ENCODE measurements around the gene HIC1.

Gene HIC1

GRCh38 chr17:2022647-2023240 is 32.2 kb upstream of the HIC1 start:
- H3K4me3 Mint-ChIP-seq = peak overlapping the region; percentile 53
- peak; percentile 46 for DNase-seq
- peaks cover 54% of the 10 kb centered on the region for H3K27me3 Mint-ChIP-seq
- no peaks in the 10 kb centered on the region for H3K36me3 Mint-ChIP-seq (ENCODE audit: low read depth)
- H3K9me3 Mint-ChIP-seq = no peaks in the 10 kb centered on the region
- no peak overlapping the region for H3K27ac Mint-ChIP-seq
- H3K4me1 Mint-ChIP-seq (ENCODE audit: low read depth) = peaks cover 19% of the 10 kb centered on the region

- Mint-ChIP-seq H3K36me3 (ENCODE audit: low read depth) (no peaks in the 10 kb centered on the region), H3K27me3 (peaks cover 59% of the 10 kb centered on the region), H3K27ac (no peak overlapping the region), H3K9me3 (no peaks in the 10 kb centered on the region), H3K4me3 (peak overlapping the region; percentile 53), H3K4me1 (ENCODE audit: low read depth) (peaks cover 21% of the 10 kb centered on the region)
- DNase-seq = no peak
These were observed 31.6 kb upstream of the HIC1 start for GRCh38 chr17:2023256-2023655.

- peak; percentile 69 for DNase-seq
- H3K27me3 Mint-ChIP-seq = peaks cover 57% of the 10 kb centered on the region
- H3K36me3 Mint-ChIP-seq (ENCODE audit: low read depth) = no peaks in the 10 kb centered on the region
- H3K4me1 Mint-ChIP-seq (ENCODE audit: low read depth) = peaks cover 21% of the 10 kb centered on the region
- H3K27ac Mint-ChIP-seq = no peak overlapping the region
- no peaks in the 10 kb centered on the region for H3K9me3 Mint-ChIP-seq
- H3K4me3 Mint-ChIP-seq = peak overlapping the region; percentile 72
These were observed 31.0 kb upstream of the HIC1 start for GRCh38 chr17:2023692-2024571.

- H3K36me3 Mint-ChIP-seq (ENCODE audit: low read depth) = no peaks in the 10 kb centered on the region
- H3K9me3 Mint-ChIP-seq = no peaks in the 10 kb centered on the region
- DNase-seq = peak; percentile 60
- H3K4me1 Mint-ChIP-seq (ENCODE audit: low read depth) = peaks cover 21% of the 10 kb centered on the region
- H3K27ac Mint-ChIP-seq = no peak overlapping the region
- peak overlapping the region; percentile 72 for H3K4me3 Mint-ChIP-seq
- peaks cover 52% of the 10 kb centered on the region for H3K27me3 Mint-ChIP-seq
These were observed 30.2 kb upstream of the HIC1 start for GRCh38 chr17:2024572-2025219.

- peak within 1 kb of the TSS; percentile 75 for H3K4me3 Mint-ChIP-seq
- no peak within 1 kb of the TSS for H3K27ac Mint-ChIP-seq
- peaks cover 21% of the 10 kb centered on the region for H3K4me1 Mint-ChIP-seq (ENCODE audit: low read depth)
- H3K9me3 Mint-ChIP-seq = no peaks in the 10 kb centered on the region
- peaks cover 2% of the 10 kb centered on the region for H3K36me3 Mint-ChIP-seq (ENCODE audit: low read depth)
- DNase-seq = peak; percentile 75
- H3K27me3 Mint-ChIP-seq = peaks cover 52% of the 10 kb centered on the region
These were observed 29.7 kb upstream of the HIC1 start, which contains the start of gene RTN4RL1 for GRCh38 chr17:2025220-2025621. Gene RTN4RL1, minus strand, starts transcription at chr17:2025334. Its CDS starts 469 bp downstream, at chr17:2024865.

GRCh38 chr17:2025622-2026309 is 29.1 kb upstream of the HIC1 start:
- H3K4me3 Mint-ChIP-seq = peak overlapping the region; percentile 75
- no peaks in the 10 kb centered on the region for H3K9me3 Mint-ChIP-seq
- peaks cover 52% of the 10 kb centered on the region for H3K27me3 Mint-ChIP-seq
- H3K4me1 Mint-ChIP-seq (ENCODE audit: low read depth) = peaks cover 23% of the 10 kb centered on the region
- no peak overlapping the region for H3K27ac Mint-ChIP-seq
- H3K36me3 Mint-ChIP-seq (ENCODE audit: low read depth) = peaks cover 7% of the 10 kb centered on the region
- peak; percentile 47 for DNase-seq

- peaks cover 10% of the 10 kb centered on the region for H3K36me3 Mint-ChIP-seq (ENCODE audit: low read depth)
- H3K27me3 Mint-ChIP-seq = peaks cover 45% of the 10 kb centered on the region
- H3K4me1 Mint-ChIP-seq (ENCODE audit: low read depth) = peaks cover 36% of the 10 kb centered on the region
- DNase-seq = no peak
- H3K27ac Mint-ChIP-seq = no peak overlapping the region
- H3K9me3 Mint-ChIP-seq = no peaks in the 10 kb centered on the region
- no peak overlapping the region for H3K4me3 Mint-ChIP-seq
These were observed 27.2 kb upstream of the HIC1 start for GRCh38 chr17:2027528-2028233.

GRCh38 chr17:2028234-2028614 is 26.7 kb upstream of the HIC1 start:
- H3K27ac Mint-ChIP-seq = no peak overlapping the region
- H3K9me3 Mint-ChIP-seq = no peaks in the 10 kb centered on the region
- peaks cover 37% of the 10 kb centered on the region for H3K4me1 Mint-ChIP-seq (ENCODE audit: low read depth)
- peaks cover 40% of the 10 kb centered on the region for H3K27me3 Mint-ChIP-seq
- H3K4me3 Mint-ChIP-seq = no peak overlapping the region
- H3K36me3 Mint-ChIP-seq (ENCODE audit: low read depth) = peaks cover 15% of the 10 kb centered on the region
- DNase-seq = no peak

- Mint-ChIP-seq H3K4me1 (ENCODE audit: low read depth) (peaks cover 36% of the 10 kb centered on the region), H3K4me3 (no peak overlapping the region), H3K27ac (no peak overlapping the region), H3K27me3 (peaks cover 37% of the 10 kb centered on the region), H3K9me3 (no peaks in the 10 kb centered on the region), H3K36me3 (ENCODE audit: low read depth) (peaks cover 17% of the 10 kb centered on the region)
- no peak for DNase-seq
These were observed 26.2 kb upstream of the HIC1 start for GRCh38 chr17:2028737-2029136.

- DNase-seq = peak; percentile 90
- Mint-ChIP-seq H3K9me3 (no peaks in the 10 kb centered on the region), H3K27ac (peak within 1 kb of the TSS; percentile 93), H3K27me3 (peaks cover 31% of the 10 kb centered on the region), H3K4me1 (ENCODE audit: low read depth) (peaks cover 33% of the 10 kb centered on the region), H3K4me3 (peak within 1 kb of the TSS; percentile 97), H3K36me3 (ENCODE audit: low read depth) (peaks cover 17% of the 10 kb centered on the region)
These were observed 24.8 kb upstream of the HIC1 start, which contains the start of gene DPH1 for GRCh38 chr17:2029911-2030778. Gene DPH1, plus strand, starts transcription at chr17:2030153. Its CDS starts 17 bp downstream, at chr17:2030170.

GRCh38 chr17:2030779-2031163 is 24.1 kb upstream of the HIC1 start:
- Mint-ChIP-seq H3K27me3 (peaks cover 24% of the 10 kb centered on the region), H3K27ac (peak overlapping the region; percentile 93), H3K36me3 (ENCODE audit: low read depth) (peaks cover 18% of the 10 kb centered on the region), H3K9me3 (no peaks in the 10 kb centered on the region), H3K4me1 (ENCODE audit: low read depth) (peaks cover 30% of the 10 kb centered on the region), H3K4me3 (peak overlapping the region; percentile 97)
- DNase-seq = no peak

- H3K27ac Mint-ChIP-seq = no peak overlapping the region
- no peak for DNase-seq
- H3K4me1 Mint-ChIP-seq (ENCODE audit: low read depth) = peaks cover 21% of the 10 kb centered on the region
- H3K4me3 Mint-ChIP-seq = no peak overlapping the region
- H3K9me3 Mint-ChIP-seq = no peaks in the 10 kb centered on the region
- H3K36me3 Mint-ChIP-seq (ENCODE audit: low read depth) = peaks cover 40% of the 10 kb centered on the region
- peaks cover 3% of the 10 kb centered on the region for H3K27me3 Mint-ChIP-seq
These were observed 21.8 kb upstream of the HIC1 start for GRCh38 chr17:2033153-2033552.

GRCh38 chr17:2034157-2034556 is 20.7 kb upstream of the HIC1 start:
- no peak for DNase-seq
- H3K4me1 Mint-ChIP-seq (ENCODE audit: low read depth) = peaks cover 21% of the 10 kb centered on the region
- no peak overlapping the region for H3K27ac Mint-ChIP-seq
- peaks cover 47% of the 10 kb centered on the region for H3K36me3 Mint-ChIP-seq (ENCODE audit: low read depth)
- H3K4me3 Mint-ChIP-seq = no peak overlapping the region
- no peaks in the 10 kb centered on the region for H3K9me3 Mint-ChIP-seq
- H3K27me3 Mint-ChIP-seq = no peaks in the 10 kb centered on the region

Data from activated T-cell treated with anti-CD3 and anti-CD28 coated beads, Interleukin-2, amount 50 U/mL, for 24 hours (primary cell).